CD14-positive monocyte (primary cell): ENCODE data around the gene SLF2. TPM values are rescaled to one million over a fixed set of nuclear protein-coding genes. Genes with fewer than 3 reads are reported as not detected.
"Not testable (repeated sequence)": the region's sequence is repeated elsewhere in the genome, so short reads cannot be mapped to it uniquely, and the experiment has no call there.

Experiments used
- DNase-seq, 3 donors: peaks; one replicate each; pipeline ENCODE4 v3.0.0-alpha.2; 2011 to 2022
- H2AFZ ChIP-seq: 2 replicates; pipeline ENCODE4 v1.6.0; 2012; ENCODE audit warnings: mild to moderate bottlenecking, low read depth, low read length, inconsistent platforms; ENCODE audit not compliant: insufficient read depth, poor library complexity, severe bottlenecking
- H3K27ac ChIP-seq, 2 donors: 1 replicate in 1 of 2; 2 replicates in 1 of 2; pipeline ENCODE4 v1.5.1; 2012 to 2013; ENCODE audit warnings: low read length in 2 of 2, control low read depth in 1 of 2, inconsistent platforms in 1 of 2, low read depth in 1 of 2, mild to moderate bottlenecking in 1 of 2
- H3K27me3 ChIP-seq, 2 donors: one replicate each; pipeline versions ENCODE4 v1.6.0 to v1.6.1; 2011 to 2013; ENCODE audit warnings: low read length in 2 of 2; ENCODE audit not compliant: control insufficient read depth in 2 of 2, insufficient read depth in 2 of 2
- H3K36me3 ChIP-seq, 2 donors: replicated peaks in 1 of 2; 1 replicate in 1 of 2; 2 replicates in 1 of 2; pipeline versions ENCODE4 v1.5.1 to v1.6.1; 2012 to 2013; ENCODE audit warnings: low read length in 2 of 2, control low read depth in 1 of 2, inconsistent platforms in 1 of 2, mild to moderate bottlenecking in 1 of 2; ENCODE audit not compliant: insufficient read depth in 2 of 2, control insufficient read depth in 1 of 2
- H3K4me1 ChIP-seq, 2 donors: 1 replicate in 1 of 2; 2 replicates in 1 of 2; pipeline versions ENCODE4 v1.5.1 to v1.6.1; 2012 to 2013; ENCODE audit warnings: low read length in 2 of 2, control low read depth in 1 of 2, inconsistent platforms in 1 of 2, mild to moderate bottlenecking in 1 of 2, moderate library complexity in 1 of 2; ENCODE audit not compliant: insufficient read depth in 2 of 2, control insufficient read depth in 1 of 2
- H3K4me2 ChIP-seq: replicated peaks from 2 replicates; pipeline ENCODE3; 2012; ENCODE audit warnings: low read length, moderate library complexity, mild to moderate bottlenecking; ENCODE audit not compliant: poor library complexity, severe bottlenecking; ENCODE audit errors: extremely low read depth
- H3K4me3 ChIP-seq, 3 experiments: fragments of 200-600 bp in 1 of 3; sonication (generic) in 1 of 3; replicated peaks in 1 of 3; 1 replicate in 2 of 3; 2 replicates in 1 of 3; pipeline ENCODE4 v1.5.1; 2011 to 2013; ENCODE audit warnings: low read length in 3 of 3, mild to moderate bottlenecking in 3 of 3, control low read depth in 2 of 3, low read depth in 2 of 3, inconsistent platforms in 1 of 3, moderate library complexity in 1 of 3
- H3K79me2 ChIP-seq: 2 replicates; pipeline ENCODE4 v1.6.0; 2012; ENCODE audit warnings: mild to moderate bottlenecking, control low read depth, inconsistent platforms, low read length, moderate library complexity; ENCODE audit not compliant: insufficient read depth
- H3K9ac ChIP-seq: 2 replicates; pipeline ENCODE4 v1.6.0; 2017; ENCODE audit warnings: low read length, mild to moderate bottlenecking; ENCODE audit not compliant: insufficient read depth, poor library complexity, severe bottlenecking
- H3K9me3 ChIP-seq, 2 donors: replicated peaks in 1 of 2; 1 replicate in 1 of 2; 2 replicates in 1 of 2; pipeline versions ENCODE4 v1.5.1 to v1.6.1; 2012 to 2013; ENCODE audit warnings: low read length in 2 of 2, control low read depth in 1 of 2; ENCODE audit not compliant: control insufficient read depth in 1 of 2, insufficient read depth in 1 of 2
- H4K20me1 ChIP-seq: 2 replicates; pipeline ENCODE4 v1.6.0; 2012; ENCODE audit warnings: mild to moderate bottlenecking, low read length, control low read depth, moderate library complexity; ENCODE audit not compliant: insufficient read depth
- H3K27ac Mint-ChIP-seq, 7 donors: one replicate each; pipeline ENCODE4 v1.8.0; 2020; ENCODE audit warnings: mild to moderate bottlenecking in 7 of 7, mixed read lengths in 7 of 7, moderate library complexity in 6 of 7, inconsistent platforms in 2 of 7
- H3K27me3 Mint-ChIP-seq, 3 donors: one replicate each; pipeline ENCODE4 v1.8.0; 2021 to 2022; ENCODE audit warnings: low read depth in 3 of 3, mild to moderate bottlenecking in 3 of 3, mixed read lengths in 3 of 3, moderate library complexity in 3 of 3, inconsistent platforms in 1 of 3
- H3K36me3 Mint-ChIP-seq, 2 donors: one replicate each; pipeline ENCODE4 v1.8.0; 2020; ENCODE audit warnings: mixed read lengths in 2 of 2, inconsistent platforms in 1 of 2, mild to moderate bottlenecking in 1 of 2
- H3K4me1 Mint-ChIP-seq: one replicate; pipeline ENCODE4 v1.8.0; 2020; ENCODE audit warnings: mild to moderate bottlenecking, mixed read lengths
- H3K4me3 Mint-ChIP-seq, 2 donors: one replicate each; pipeline ENCODE4 v1.8.0; 2020; ENCODE audit warnings: mild to moderate bottlenecking in 2 of 2, mixed read lengths in 2 of 2, moderate library complexity in 1 of 2
- H3K9me3 Mint-ChIP-seq, 7 donors: one replicate each; pipeline ENCODE4 v1.8.0; 2020 to 2022; ENCODE audit warnings: mixed read lengths in 7 of 7, mild to moderate bottlenecking in 6 of 7, moderate library complexity in 6 of 7, inconsistent platforms in 2 of 7
- CTCF ChIP-seq: fragments of 200-600 bp; IDR thresholded peaks from one replicate; pipeline ENCODE4 v1.8.0; 2022; ENCODE audit warnings: antibody characterized with exemption, mild to moderate bottlenecking
- WGBS: methylation state at CpG from one replicate; pipeline ENCODE4 v1.1.5; 2013; ENCODE audit warnings: missing lambda C conversion rate; ENCODE audit not compliant: insufficient coverage; 5-methylcytosine and 5-hydroxymethylcytosine counted together
- intact Hi-C, 2 donors: fragments of 100-400 bp; cut with micrococcal nuclease; formaldehyde crosslinking; loops; one replicate each; pipeline versions ENCODE4 v1.15.0 to v1.15.1; 2023
- polyA plus RNA-seq, 3 donors: library from polyadenylated mRNA; depleted of rRNA in 1 of 3; unstranded in 2 of 3; stranded (reverse) in 1 of 3; fragments of 300-500 nt in 2 of 3; fragments of >200 nt in 1 of 3; fragmentation: Illumina TruSeq in 2 of 3; gene quantifications; 1 replicate in 2 of 3; 2 replicates in 1 of 3; pipeline ENCODE4 v1.2.3, GENCODE V29; 2012 to 2021

Gene SLF2
- polyA plus RNA-seq, 3 donors: 5.8 to 11.3 (median 6.4) TPM

- no peak overlapping the region for H2AFZ ChIP-seq
- no peak overlapping the region for H3K4me2 ChIP-seq
- no peaks in the 10 kb centered on the region for H3K79me2 ChIP-seq
- H3K9ac ChIP-seq: no peak overlapping the region
- Mint-ChIP-seq H3K27ac (no peak overlapping the region), H3K4me1 (peaks cover 5% of the 10 kb centered on the region), H3K27me3 (peaks cover 2 to 16% (median 7%) of the 10 kb centered on the region in 3 donors), H3K36me3 (no peaks in the 10 kb centered on the region), H3K4me3 (no peak overlapping the region), H3K9me3 (peaks cover 0 to 3% (median 0%) of the 10 kb centered on the region in 7 donors)
- H3K27ac ChIP-seq: no peak overlapping the region
- no peak for TF ChIP-seq CTCF
- no peaks in the 10 kb centered on the region for H3K27me3 ChIP-seq
- DNase-seq: no peak
- H3K9me3 ChIP-seq: no peaks in the 10 kb centered on the region
- H3K4me1 ChIP-seq: no peaks in the 10 kb centered on the region
- H3K36me3 ChIP-seq: no peaks in the 10 kb centered on the region
- intact Hi-C loops: no loop called here
- WGBS: 91% methylated on average over 22 of the region's 23 CpGs
- H4K20me1 ChIP-seq: no peaks in the 10 kb centered on the region
- H3K4me3 ChIP-seq: no peak overlapping the region
Observed at GRCh38 chr10:100882671-100883311, 30.0 kb upstream of the SLF2 start.

GRCh38 chr10:100883312-100883821 is 29.4 kb upstream of the SLF2 start:
- H3K9me3 ChIP-seq: no peaks in the 10 kb centered on the region
- no peaks in the 10 kb centered on the region for H3K27me3 ChIP-seq
- intact Hi-C loops: no loop called here
- peaks cover 5% of the 10 kb centered on the region for H3K4me1 Mint-ChIP-seq
- no peak overlapping the region for H3K4me3 ChIP-seq
- peaks cover 0 to 3% (median 0%) of the 10 kb centered on the region in 7 donors for H3K9me3 Mint-ChIP-seq
- no peaks in the 10 kb centered on the region for H3K79me2 ChIP-seq
- no peak overlapping the region for H3K4me3 Mint-ChIP-seq
- H3K27me3 Mint-ChIP-seq: peaks cover 2 to 15% (median 4%) of the 10 kb centered on the region in 3 donors
- no peak overlapping the region for H3K27ac ChIP-seq
- no peak for TF ChIP-seq CTCF
- no peak overlapping the region for H2AFZ ChIP-seq
- H3K4me1 ChIP-seq: no peaks in the 10 kb centered on the region
- H4K20me1 ChIP-seq: no peaks in the 10 kb centered on the region
- no peak for DNase-seq
- no peaks in the 10 kb centered on the region for H3K36me3 Mint-ChIP-seq
- no peak overlapping the region for H3K4me2 ChIP-seq
- WGBS: 92% methylated on average over 10 of the region's 14 CpGs
- no peaks in the 10 kb centered on the region for H3K36me3 ChIP-seq
- no peak overlapping the region for H3K27ac Mint-ChIP-seq
- H3K9ac ChIP-seq: no peak overlapping the region

GRCh38 chr10:100885611-100886010 is 27.2 kb upstream of the SLF2 start:
- H3K79me2 ChIP-seq, H3K27ac Mint-ChIP-seq, intact Hi-C loops, H3K4me3 ChIP-seq, H3K4me3 Mint-ChIP-seq, H3K4me2 ChIP-seq, H3K36me3 Mint-ChIP-seq, H2AFZ ChIP-seq, H3K27ac ChIP-seq, H3K9ac ChIP-seq, H3K9me3 ChIP-seq, H3K4me1 ChIP-seq, H4K20me1 ChIP-seq, H3K9me3 Mint-ChIP-seq, H3K36me3 ChIP-seq, H3K4me1 Mint-ChIP-seq, DNase-seq: not testable (repeated sequence)
- WGBS: no CpG with 5 or more reads among the region's 13 CpGs
- H3K27me3 Mint-ChIP-seq: peaks cover 7 to 23% (median 12%) of the 10 kb centered on the region in 3 donors
- H3K27me3 ChIP-seq: peaks cover 11 to 12% of the 10 kb centered on the region in 2 donors
